Stimulated activated naive CD4-positive, alpha-beta T cell (primary cell): ENCODE results near the gene PIKFYVE.
"Not testable (repeated sequence)": the region's sequence is repeated elsewhere in the genome, so short reads cannot be mapped to it uniquely, and the experiment has no call there.

Source experiments
- DNase-seq, 6 experiments: peaks; one replicate each; lab custom pipeline; 2025; lab: John Stamatoyannopoulos, UW

The PIKFYVE gene

DNA sequence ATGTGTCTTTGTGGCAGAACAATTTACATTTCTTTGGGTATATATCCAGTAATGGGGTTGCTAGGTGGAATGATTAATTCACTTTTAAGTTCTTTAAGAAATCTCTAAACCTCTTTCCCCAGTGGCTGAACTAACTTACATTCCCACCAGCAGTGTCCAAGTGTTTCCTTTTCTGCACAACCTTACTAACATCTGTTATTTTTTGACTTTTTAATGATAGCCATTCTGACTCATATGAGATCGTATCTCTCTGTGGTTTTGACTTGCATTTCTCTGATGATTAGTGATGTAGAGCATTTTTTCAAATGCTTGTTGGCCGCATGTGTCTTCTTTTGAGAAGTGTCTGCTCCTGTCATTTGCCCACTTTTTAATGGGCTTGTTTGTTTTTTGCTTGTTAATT is 97.4 kb downstream of the PIKFYVE start:
- no peak for DNase-seq

DNA sequence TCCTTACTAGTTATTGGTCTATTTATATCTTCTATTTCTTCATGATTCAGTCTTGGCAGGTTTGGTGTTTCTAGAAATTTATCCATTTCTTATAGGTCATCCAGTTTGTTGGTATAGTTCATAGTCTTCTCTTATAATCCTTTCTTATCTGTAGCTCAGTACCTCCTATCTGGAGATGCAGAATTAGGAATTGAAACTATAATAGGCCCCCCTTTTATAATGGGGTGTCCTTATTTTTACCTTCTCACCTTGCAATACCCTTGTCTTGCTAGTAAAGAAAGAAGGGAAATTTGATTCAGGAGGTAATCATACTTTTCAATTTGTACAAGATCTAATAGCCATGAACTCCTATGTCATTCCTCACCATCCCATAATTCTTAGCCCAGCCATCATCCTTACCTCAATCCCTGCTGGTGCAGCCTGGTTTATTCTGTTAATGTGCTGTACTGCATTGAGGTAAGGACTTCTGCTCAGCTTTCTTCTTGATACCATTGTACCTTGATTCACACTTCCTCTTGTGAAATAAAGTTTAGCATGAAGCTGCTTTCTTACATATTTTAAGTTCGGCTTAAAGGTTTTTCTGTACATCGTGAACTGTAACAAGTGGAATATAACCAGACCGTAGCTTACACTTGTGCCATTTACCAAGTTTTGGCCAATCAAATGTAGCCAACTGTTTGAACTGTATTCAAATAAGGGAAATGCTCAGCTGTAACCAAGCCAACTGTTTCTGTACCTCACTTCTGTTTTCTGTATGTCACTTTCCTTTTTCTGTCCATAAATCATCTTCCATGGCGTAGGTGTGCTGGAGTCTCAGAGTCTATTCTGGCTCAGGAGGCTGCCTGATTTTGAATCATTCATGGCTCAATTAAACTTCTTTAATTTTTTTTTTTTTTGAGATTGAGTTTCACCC is 100.4 kb downstream of the PIKFYVE start:
- DNase-seq = no peak

DNA sequence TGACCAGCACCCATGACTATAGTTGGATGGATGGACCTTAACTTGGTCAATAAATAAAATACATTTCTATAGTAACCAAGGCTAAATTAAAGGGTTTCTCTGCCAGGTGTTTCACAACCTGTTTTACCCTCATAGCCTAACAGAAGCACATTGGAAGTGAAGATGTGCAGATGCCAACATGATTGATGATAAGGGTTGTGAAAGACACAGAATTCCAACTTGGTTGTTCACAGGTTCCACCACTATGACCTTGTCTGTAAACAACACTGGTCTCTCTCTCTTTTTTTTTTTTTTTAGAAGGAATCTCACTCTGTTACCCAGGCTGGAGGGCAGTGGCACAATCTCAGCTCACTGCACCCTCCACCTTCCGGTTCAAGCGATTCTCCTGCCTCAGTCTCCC is 103.0 kb downstream of the PIKFYVE start:
- DNase-seq = no peak

DNA sequence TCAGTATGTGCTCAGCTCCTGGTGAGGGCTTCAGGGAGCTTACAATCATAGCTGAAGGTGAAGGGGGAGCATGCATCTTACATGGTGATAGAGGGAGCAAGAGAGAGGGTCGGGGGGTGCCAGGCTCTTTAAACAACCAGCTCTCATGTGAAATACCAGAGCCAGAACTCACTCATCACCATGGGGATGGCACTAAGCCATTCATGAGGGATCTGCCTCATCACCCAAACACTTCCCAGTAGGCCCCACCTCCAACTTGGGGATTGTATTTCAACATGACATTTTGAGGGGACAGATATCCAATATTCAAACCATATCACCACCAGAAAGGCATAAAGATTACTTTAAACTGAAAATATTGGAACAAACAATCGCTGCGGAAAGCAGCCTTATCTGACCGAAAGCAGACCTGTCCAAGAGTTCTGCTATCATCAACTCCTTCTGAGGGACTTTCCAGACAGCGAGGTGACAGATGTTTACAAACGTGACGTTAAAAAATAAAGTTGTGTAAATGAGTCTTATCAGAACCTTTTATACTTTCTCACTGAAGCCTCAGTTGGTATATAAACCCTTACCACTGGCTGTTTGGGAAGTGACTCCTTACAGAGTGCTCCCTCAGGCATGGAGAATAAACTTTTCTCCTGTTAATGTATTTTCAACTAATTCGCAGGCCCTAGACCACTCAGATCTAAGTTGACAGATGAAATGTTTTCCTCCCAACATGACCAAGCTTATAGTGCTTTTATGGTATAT is 105.0 kb downstream of the PIKFYVE start:
- DNase-seq = no peak

DNA sequence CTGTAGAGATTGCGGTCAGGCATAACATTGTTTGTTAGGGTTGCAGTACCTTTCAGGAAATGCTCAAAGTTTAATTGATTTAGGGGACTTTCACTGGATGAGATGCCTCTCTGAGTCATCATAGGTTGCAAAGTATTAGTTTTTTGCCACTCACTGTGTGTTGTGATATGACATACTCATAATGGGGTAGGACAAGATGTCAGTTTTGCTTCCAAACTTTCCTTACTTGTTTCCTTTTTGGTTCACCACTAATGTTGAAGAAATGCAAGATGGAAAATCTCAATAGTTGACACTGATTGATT is 105.5 kb downstream of the PIKFYVE start:
- no peak for DNase-seq

DNA sequence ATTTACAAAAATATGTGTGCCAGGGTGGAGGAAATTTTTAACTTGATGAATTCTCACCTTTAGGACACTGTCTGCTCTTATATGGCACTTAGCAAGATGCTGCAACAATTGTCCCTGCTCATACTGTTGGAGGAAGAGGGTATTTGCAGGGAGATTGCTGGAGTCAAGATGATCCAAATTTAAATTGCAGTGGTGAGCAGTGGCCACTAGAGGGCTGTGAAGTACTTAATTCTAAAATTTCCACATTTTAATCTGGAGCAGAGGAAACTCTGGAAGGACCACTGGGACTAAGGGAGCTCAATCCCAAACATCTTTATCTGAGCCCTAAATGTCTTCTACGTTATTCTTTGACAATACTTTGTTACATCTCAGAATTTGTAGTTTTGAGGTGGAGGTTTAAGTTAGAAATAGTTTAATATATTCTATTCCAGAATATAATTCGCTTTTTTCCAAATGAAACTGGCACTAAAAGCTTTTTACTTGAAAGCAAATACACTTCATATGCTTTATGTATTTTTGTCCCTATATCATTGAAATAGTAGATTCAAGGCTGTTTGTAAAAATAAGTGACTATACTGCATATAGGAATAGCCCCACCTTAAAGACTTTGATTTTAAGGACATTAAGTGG is 107.5 kb downstream of the PIKFYVE start:
- peak in 2 of 6 experiments; percentile 9 to 14 for DNase-seq

DNA sequence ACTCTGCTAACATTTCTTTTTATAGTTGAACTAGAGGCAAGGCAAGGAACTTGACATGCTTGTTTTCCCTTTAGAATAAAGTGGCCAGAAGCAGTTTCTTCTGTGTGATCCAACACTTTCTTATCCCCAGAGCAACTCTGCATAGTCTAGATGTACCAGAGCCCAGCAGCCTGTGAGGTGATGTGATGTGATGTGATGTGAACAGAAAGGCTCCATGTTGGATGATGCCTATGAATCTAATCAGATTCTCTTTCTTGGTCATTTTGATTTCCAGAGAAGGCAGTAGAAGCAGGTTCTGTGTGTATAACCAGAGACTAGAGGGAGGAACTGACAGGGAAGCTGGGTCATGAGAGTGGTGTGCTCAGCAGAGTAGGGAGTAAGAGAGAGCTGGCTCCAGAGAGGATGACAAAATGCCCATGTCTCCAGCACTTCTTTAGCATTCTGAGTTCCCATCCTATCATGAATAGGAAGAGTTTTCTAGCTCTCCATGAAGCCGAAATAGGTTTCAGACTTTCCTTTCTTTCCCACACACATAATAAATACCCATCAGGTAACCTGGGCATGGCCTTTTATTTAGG is 109.5 kb downstream of the PIKFYVE start:
- no peak for DNase-seq

DNA sequence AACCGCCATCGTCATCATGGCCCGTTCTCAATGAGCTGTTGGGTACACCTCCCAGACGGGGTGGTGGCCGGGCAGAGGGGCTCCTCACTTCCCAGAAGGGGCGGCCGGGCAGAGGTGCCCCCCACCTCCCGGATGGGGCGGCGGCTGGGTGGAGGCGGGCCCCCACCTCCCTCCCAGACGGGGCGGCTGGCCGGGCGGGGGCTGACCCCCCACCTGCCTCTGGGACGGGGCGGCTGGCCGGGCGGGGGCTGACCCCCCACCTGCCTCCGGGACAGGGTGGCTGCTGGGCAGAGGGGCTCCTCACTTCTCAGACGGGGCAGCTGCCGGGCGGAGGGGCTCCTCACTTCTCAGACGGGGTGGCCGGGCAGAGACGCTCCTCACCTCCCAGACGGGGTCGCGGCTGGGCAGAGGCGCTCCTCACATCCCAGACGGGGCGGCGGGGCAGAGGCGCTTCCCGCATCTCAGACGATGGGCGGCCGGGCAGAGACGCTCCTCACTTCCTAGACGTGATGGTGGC is 111.3 kb downstream of the PIKFYVE start:
- not testable (repeated sequence) for DNase-seq

DNA sequence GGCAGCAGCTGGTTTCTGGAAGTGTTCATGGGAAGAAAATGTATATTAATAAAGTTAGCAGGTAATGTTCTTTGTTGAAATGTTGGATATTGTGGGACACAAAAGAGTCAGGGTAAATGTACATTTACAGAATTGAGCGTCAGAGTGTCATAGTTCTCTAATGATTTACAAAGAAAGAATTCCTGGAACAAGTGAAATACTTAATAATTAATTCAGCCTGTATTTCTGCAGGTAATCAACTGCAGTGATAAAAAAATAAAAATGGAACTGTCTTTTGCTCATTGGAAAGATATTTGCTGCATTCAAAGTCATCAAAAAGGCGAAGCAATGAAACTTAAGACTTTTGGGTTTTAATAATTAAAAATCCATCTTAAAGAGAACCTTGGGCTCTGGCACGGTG is 113.1 kb downstream of the PIKFYVE start:
- DNase-seq = no peak

DNA sequence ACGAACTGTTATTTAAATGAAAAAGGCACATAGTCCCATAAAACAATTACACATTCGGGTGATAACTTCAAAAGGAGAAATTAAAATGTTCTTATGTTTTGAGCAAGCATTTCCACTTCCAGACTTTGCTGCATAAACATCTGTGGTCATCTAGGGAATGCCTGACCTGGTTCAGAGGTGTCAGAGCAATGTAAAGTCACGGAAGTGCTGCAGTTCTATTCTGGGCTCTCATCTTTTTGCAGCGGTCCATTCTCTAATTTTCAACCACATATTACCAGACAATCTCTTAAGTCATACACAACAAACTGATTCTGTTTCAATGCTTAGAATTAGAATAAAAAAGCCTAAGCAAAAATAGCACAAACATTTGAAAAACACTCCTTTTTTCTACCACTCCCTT is 118.6 kb downstream of the PIKFYVE start:
- no peak for DNase-seq

DNA sequence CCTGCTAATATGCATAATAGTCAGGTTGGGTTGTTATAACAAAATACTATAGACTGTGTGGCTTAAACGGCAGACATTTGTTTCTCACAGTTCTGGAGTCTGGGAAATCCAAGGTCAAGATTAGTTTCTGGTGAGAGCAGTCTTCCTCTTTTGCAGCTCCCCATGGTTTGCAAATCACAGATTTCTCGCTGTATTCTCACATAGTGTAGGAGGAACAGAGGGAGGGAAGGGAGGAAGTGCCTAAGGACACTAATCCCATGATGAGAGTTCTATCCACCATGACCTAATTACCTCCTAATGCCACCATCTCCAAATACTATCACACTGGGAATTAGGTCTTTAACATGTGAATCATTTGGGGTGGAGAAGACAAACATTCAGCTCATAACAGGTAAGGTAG is 120.5 kb downstream of the PIKFYVE start:
- no peak for DNase-seq

DNA sequence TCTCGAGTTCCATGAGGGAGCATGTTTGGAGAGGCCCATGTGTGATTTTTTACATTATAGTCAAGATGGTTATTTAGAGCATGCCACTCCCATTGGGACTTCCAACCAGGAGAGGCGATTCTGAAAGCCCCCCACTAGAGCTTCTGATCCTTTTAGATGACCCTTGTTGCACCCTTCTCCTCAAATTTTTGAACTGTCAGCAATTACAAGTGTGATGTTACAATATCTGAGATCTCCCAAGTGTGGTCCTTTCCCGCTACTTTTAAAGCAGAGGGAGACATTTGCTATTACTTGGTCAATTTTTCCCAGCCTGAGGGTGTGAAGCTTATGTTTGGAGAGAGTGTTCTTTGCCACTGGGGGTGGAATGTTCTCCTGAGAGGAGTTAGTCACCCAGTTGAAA is 123.9 kb downstream of the PIKFYVE start:
- no peak for DNase-seq

DNA sequence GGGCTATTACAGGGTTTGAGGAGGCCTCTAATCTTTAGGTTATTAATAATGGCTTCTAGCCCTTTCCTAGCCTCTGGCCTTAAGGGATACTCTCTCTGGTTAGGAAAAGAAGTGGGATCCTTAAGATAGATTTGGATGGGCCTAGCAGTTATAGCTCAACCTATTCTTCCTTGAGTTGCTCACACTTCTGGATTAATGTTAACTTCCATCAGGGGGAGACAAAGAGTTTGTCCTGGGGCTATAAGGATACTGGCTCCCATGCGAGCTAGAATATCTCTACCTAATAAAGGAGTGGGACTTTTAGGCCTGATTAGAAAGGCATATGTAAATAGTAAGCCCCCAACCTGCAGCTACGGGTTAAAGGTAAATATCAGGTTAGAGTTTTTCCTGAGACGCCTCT is 126.2 kb downstream of the PIKFYVE start:
- no peak for DNase-seq

DNA sequence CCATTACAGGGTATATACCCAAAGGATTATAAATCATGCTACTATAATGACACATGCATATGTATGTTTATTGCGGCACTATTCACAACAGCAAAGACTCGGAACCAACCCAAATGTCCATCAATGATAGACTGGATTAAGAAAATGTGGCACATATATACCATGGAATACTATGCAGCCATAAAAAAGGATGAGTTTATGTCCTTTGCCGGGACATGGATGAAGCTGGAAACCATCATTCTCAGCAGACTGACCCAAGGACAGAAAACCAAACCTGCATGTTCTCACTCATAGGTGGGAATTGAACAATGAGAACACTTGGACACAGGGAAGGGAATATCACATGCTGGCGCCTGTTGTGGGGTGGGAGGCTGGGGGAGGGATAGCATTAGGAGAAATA is 130.7 kb downstream of the PIKFYVE start:
- DNase-seq = not testable (repeated sequence)

DNA sequence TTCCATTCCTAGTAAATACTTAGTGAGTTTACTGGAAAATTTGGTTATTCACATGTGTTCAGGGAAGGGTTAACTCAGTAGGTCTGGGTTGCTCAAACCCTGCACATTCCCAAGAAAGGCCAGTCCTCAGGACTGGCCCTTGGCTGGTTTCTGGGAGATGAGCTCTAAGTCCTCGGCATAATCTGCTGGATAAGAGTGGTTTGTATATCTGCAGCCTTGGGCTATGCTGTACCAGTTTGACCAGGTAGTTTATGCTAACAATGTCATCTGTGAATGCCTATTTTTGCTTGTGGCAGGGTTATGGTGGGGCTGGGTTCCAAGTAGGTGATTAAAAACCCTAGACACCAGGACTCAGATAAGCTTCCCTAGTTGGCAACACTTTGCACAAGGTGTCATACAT is 133.1 kb downstream of the PIKFYVE start:
- DNase-seq = no peak

DNA sequence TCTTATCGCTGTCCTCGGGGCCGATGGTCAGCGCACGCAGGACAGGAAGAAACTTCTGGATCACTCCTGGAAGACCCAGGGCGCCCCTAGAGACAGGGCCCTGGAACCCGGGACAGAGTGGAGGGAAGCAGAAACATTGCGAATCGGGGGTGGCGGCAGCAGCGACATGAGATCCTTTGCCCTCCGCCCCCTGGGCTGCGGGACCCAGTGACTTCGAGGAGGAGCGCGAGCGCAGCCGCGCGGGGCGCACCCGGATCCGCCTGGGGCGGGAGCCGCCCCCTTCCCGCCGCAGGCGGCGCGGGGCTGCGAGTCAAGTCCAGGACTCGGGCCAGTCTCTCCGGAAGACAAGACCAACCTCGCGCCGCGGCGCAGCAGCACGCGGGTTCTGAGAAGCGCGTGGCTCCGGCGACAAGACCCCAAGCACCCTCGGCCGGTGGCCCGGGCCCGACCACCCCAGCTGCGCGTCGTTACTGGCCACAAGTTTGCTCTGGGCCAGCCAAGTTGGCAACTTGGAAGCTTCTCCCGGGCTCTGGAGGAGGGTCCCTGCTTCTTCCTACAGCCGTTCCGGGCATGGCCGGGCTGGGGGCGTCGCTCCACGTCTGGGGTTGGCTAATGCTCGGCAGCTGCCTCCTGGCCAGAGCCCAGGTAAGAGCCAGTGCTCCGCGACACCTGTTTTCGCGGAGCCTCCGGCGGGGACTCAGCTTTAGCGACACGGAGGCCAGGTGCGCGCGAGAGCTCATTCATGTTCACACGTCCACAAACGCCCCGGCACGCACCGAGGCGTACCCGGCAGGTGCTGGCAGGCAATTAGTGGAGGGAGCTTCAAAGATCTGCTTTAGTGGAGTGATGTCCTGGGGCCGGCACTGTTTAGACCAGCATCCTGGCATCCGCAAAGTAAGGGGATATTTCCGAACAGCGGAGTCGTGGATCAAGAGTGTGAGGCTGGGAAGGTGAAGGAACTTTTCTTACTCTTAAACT is 140.7 kb downstream of the PIKFYVE start, which contains the start of gene PTH2R:
PTH2R (plus strand) TSS at position 319 of the 978 bp plus-strand sequence; CDS start at position 571, 252 bp downstream.
- DNase-seq = no peak

DNA sequence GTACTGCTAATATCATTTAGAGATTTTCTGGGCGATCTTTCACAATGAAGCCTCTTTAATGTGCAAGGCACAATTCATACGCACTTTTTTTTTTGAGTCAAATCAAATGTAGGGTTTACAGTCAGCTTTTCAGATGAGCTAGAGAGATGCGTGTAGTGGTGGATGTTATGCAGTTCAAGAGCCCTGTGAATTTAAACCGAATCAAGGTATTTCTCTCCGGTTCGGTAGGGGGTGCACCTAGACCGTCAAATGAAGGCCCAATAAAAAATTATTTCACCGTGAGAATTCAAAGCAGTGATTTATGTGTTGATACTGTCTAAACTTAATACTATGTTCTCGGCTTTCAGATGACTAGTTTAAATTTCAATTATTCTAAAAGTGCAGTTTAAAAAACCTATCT is 141.6 kb downstream of the PIKFYVE start:
- no peak for DNase-seq
